Spleen (tissue), 7 donors: Measurements from ENCODE around the gene RUBCNL.

Experiments
- POLR2A ChIP-seq, 3 donors: fragments of 450-650 bp; IDR thresholded peaks; one replicate each; pipeline ENCODE4 v1.5.1; 2017; ENCODE audit warnings: antibody characterized with exemption in 3 of 3, mild to moderate bottlenecking in 1 of 3
- POLR2AphosphoS5 ChIP-seq, 3 donors: sonication (generic); formaldehyde crosslinking; IDR thresholded peaks; one replicate each; pipeline ENCODE4 v1.5.1; 2017; ENCODE audit warnings: antibody characterized with exemption in 3 of 3
- TF ChIP-seq, protein P1 (sequence below), 11 experiments: fragments of 200-600 bp in 7 of 11; fragments of 450-650 bp in 4 of 11; sonication (generic) in 4 of 11; IDR thresholded peaks in 8 of 11; conservative IDR thresholded peaks in 3 of 11; 1 replicate in 7 of 11; 2 replicates in 4 of 11; pipeline versions ENCODE4 v1.4.0 to v1.8.0; 2016 to 2021; ENCODE audit warnings: antibody characterized with exemption in 11 of 11, inconsistent platforms in 4 of 11, mild to moderate bottlenecking in 1 of 11
- donor health status: DM: no; HTN: no; CAD: no; lungs with moderate emphysema.
- donor health status: DM: no; HTN: no; CAD: no.
- donor health status: DM: no; HTN: no; CAD: no.

DNA sequence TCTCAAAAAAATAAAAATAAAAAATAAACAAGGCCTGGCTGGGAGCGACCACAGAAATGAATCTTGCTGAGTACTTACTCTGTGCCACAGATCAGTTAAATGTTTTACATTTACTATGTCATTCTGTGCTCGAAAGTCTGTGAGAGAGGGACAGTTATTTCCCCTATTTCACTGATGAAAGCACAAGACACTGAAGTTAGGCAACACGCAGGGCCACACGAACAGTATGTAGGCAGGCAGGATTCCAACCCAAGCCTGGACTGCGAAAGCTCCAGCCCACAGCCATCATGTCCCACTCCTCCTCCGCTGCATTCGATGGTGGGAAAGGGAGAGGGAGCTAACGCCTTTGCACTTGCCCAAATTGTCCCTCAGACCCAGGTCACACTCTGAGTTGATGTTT, 34.2 kb downstream of the RUBCNL start:
- TF ChIP-seq POLR2AphosphoS5 (IDR thresholded peaks at IDR 0.05) (peak in 1 of 3 donors; percentile 59), POLR2A (IDR thresholded peaks at IDR 0.05) (no peak)
- TF ChIP-seq, protein P1, sequence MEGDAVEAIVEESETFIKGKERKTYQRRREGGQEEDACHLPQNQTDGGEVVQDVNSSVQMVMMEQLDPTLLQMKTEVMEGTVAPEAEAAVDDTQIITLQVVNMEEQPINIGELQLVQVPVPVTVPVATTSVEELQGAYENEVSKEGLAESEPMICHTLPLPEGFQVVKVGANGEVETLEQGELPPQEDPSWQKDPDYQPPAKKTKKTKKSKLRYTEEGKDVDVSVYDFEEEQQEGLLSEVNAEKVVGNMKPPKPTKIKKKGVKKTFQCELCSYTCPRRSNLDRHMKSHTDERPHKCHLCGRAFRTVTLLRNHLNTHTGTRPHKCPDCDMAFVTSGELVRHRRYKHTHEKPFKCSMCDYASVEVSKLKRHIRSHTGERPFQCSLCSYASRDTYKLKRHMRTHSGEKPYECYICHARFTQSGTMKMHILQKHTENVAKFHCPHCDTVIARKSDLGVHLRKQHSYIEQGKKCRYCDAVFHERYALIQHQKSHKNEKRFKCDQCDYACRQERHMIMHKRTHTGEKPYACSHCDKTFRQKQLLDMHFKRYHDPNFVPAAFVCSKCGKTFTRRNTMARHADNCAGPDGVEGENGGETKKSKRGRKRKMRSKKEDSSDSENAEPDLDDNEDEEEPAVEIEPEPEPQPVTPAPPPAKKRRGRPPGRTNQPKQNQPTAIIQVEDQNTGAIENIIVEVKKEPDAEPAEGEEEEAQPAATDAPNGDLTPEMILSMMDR (IDR thresholded peaks at IDR 0.05 in 8 of 11, conservative IDR thresholded peaks at IDR 0.05 in 3 of 11) = no peak
